Neural progenitor cell (in vitro differentiated cells): Measurements from ENCODE around the gene ATOSB.

ENCODE experiments used
- CTCF ChIP-seq: fragments of 200-600 bp; sonication (generic); IDR thresholded peaks from 2 replicates; pipeline ENCODE4 v1.5.1; 2017; ENCODE audit warnings: antibody characterized with exemption, mild to moderate bottlenecking
- EZH2 ChIP-seq: fragments of 200-600 bp; sonication (generic); IDR thresholded peaks from 2 replicates; pipeline ENCODE4 v1.6.1; 2017; ENCODE audit warnings: antibody characterized with exemption, mild to moderate bottlenecking, moderate library complexity

- no peak for TF ChIP-seq CTCF
- TF ChIP-seq EZH2 = no peak
Observed at GRCh38 chr9:35070823-35071813, 44.5 kb downstream of the ATOSB start.
